A549 (cell line): ENCODE measurements around the gene TEX2. TPM values are rescaled to one million over a fixed set of nuclear protein-coding genes. Genes with fewer than 3 reads are reported as not detected.

ENCODE experiments used
- ATAC-seq, 2 experiments: fragments of 200-7000 bp in 1 of 2; fragments of >200 bp in 1 of 2; cut with Nextera tagmentation in 1 of 2; cut with Tn5 transposase in 1 of 2; 3 replicates each; pipeline versions ENCODE4 v1.8.0 to v1.9.1; 2018 to 2020; ENCODE audit warnings: mild to moderate bottlenecking in 1 of 2, moderate library complexity in 1 of 2
- CTCF ChIA-PET: fragments of 300-600 bp; sonication (Branson Sonifier 250); formaldehyde crosslinking; extraction: SDS; loops from one replicate; lab custom pipeline; 2021; ENCODE audit warnings: antibody characterized with exemption, inconsistent platforms; lab: Yijun Ruan, JAX
- POLR2A ChIA-PET: fragments of 350-600 bp; formaldehyde crosslinking; extraction: SDS; loops from one replicate; lab custom pipeline; 2021; ENCODE audit warnings: antibody characterized with exemption, inconsistent platforms; lab: Yijun Ruan, JAX
- DNase-seq, 2 experiments: peaks; one replicate each; pipeline versions ENCODE4 v3.0.0 to v3.0.0-alpha.2; 2011 to 2016; ENCODE audit warnings: low read depth in 1 of 2, low spot score in 1 of 2
- FAIRE-seq: peaks from 2 replicates; lab custom pipeline; 2011; peaks lifted over from hg19 to GRCh38; lab: Jason Lieb, UNC
- H3K27ac ChIP-seq, 2 experiments: fragments of >200 bp; sonication (Bioruptor Twin); formaldehyde crosslinking; 3 replicates each; pipeline ENCODE4 v1.5.1; 2016 to 2017
- H3K4me1 ChIP-seq: fragments of >200 bp; sonication (Bioruptor Twin); formaldehyde crosslinking; 3 replicates; pipeline ENCODE4 v1.6.1; 2016
- H3K4me2 ChIP-seq: fragments of >200 bp; sonication (Bioruptor Twin); formaldehyde crosslinking; 3 replicates; pipeline ENCODE4 v1.6.1; 2016
- H3K4me3 ChIP-seq: fragments of >200 bp; sonication (Bioruptor Twin); formaldehyde crosslinking; 3 replicates; pipeline ENCODE4 v1.5.1; 2016
- H3K9me3 ChIP-seq: fragments of >200 bp; sonication (Bioruptor Twin); formaldehyde crosslinking; 3 replicates; pipeline ENCODE4 v1.6.1; 2016
- BHLHE40 ChIP-seq: IDR thresholded peaks from 2 replicates; pipeline ENCODE4 v1.6.1; 2012; ENCODE audit warnings: low read depth, low read length, inconsistent platforms
- EHF ChIP-seq: fragments of 250-450 bp; sonication (Bioruptor Pico); IDR thresholded peaks from 2 replicates; pipeline ENCODE4 v1.5.0; 2020; ENCODE audit warnings: mild to moderate bottlenecking
- EP300 ChIP-seq, 2 experiments: fragments of >200 bp; sonication (Bioruptor Twin); formaldehyde crosslinking; IDR thresholded peaks; 2 replicates in 1 of 2; 3 replicates in 1 of 2; pipeline ENCODE4 v1.6.1; 2016 to 2017
- HEYL ChIP-seq: fragments of 250-450 bp; sonication (Bioruptor Pico); IDR thresholded peaks from 2 replicates; pipeline ENCODE4 v1.8.0; 2021; ENCODE audit warnings: mild to moderate bottlenecking, moderate library complexity
- HOXB13 ChIP-seq: fragments of 250-450 bp; sonication (Bioruptor Pico); IDR thresholded peaks from 2 replicates; pipeline ENCODE4 v1.5.0; 2020; ENCODE audit warnings: low read depth, mild to moderate bottlenecking, moderate library complexity
- PHF8 ChIP-seq: fragments of 200-600 bp; sonication (generic); IDR thresholded peaks from 2 replicates; pipeline ENCODE4 v1.6.1; 2016; ENCODE audit warnings: low read depth, mild to moderate bottlenecking, antibody characterized with exemption, moderate library complexity, borderline replicate concordance
- POLR2AphosphoS2 ChIP-seq: conservative IDR thresholded peaks from 2 replicates; pipeline ENCODE4 v1.6.1; 2012; ENCODE audit warnings: low read length, improper control_type of control experiment, inconsistent platforms
- RAD21 ChIP-seq, 2 experiments: fragments of >200 bp in 1 of 2; sonication (Bioruptor Twin) in 1 of 2; formaldehyde crosslinking in 1 of 2; IDR thresholded peaks in 1 of 2; conservative IDR thresholded peaks in 1 of 2; 2 replicates in 1 of 2; 3 replicates in 1 of 2; pipeline ENCODE4 v1.6.1; 2012 to 2018; ENCODE audit warnings: inconsistent platforms in 1 of 2
- SMC3 ChIP-seq: fragments of >200 bp; sonication (Bioruptor Twin); formaldehyde crosslinking; IDR thresholded peaks from 3 replicates; pipeline ENCODE4 v1.6.1; 2018; ENCODE audit warnings: inconsistent platforms
- TFCP2L1 ChIP-seq: fragments of 250-450 bp; sonication (Bioruptor Pico); IDR thresholded peaks from 2 replicates; pipeline ENCODE4 v1.5.0; 2021; ENCODE audit warnings: mild to moderate bottlenecking
- ZSCAN20 ChIP-seq: fragments of 250-450 bp; sonication (Bioruptor Pico); IDR thresholded peaks from 2 replicates; pipeline ENCODE4 v1.8.0; 2022; ENCODE audit warnings: mild to moderate bottlenecking, moderate library complexity
- WGBS: methylation state at CpG from one replicate; pipeline ENCODE4 v1.1.6; 2017; ENCODE audit errors: missing lambda C conversion rate; 5-methylcytosine and 5-hydroxymethylcytosine counted together
- polyA plus RNA-seq, 4 experiments: library from polyadenylated mRNA; depleted of rRNA in 3 of 4; stranded (reverse); fragments of >200 nt; fragmentation: RNase III in 1 of 4; extraction: RNeasy Plus Mini Kit Qiagen cat#74134 plus additional on column Dnase treatment in 1 of 4; gene quantifications; 2 replicates in 3 of 4; 3 replicates in 1 of 4; pipeline ENCODE4 v1.2.3, GENCODE V29; 2011 to 2017
- TF ChIP-seq, protein P1 (sequence below): fragments of >200 bp; sonication (Bioruptor Twin); formaldehyde crosslinking; IDR thresholded peaks from 3 replicates; pipeline ENCODE4 v1.5.1; 2016
- TF ChIP-seq, protein P2 (sequence below): fragments of 250-450 bp; sonication (Bioruptor Pico); IDR thresholded peaks from 2 replicates; pipeline ENCODE4 v1.5.0; 2021; ENCODE audit warnings: mild to moderate bottlenecking, moderate library complexity, borderline replicate concordance
- TF ChIP-seq, protein P3 (sequence below): fragments of 200-600 bp; sonication (generic); IDR thresholded peaks from 2 replicates; pipeline ENCODE4 v1.6.1; 2016; ENCODE audit warnings: antibody characterized with exemption, mild to moderate bottlenecking, moderate library complexity

TEX2 gene
- polyA plus RNA-seq, 2 of the 4 experiments (the other 2 are of a cell fraction): 9.3 to 16.2 TPM

DNA sequence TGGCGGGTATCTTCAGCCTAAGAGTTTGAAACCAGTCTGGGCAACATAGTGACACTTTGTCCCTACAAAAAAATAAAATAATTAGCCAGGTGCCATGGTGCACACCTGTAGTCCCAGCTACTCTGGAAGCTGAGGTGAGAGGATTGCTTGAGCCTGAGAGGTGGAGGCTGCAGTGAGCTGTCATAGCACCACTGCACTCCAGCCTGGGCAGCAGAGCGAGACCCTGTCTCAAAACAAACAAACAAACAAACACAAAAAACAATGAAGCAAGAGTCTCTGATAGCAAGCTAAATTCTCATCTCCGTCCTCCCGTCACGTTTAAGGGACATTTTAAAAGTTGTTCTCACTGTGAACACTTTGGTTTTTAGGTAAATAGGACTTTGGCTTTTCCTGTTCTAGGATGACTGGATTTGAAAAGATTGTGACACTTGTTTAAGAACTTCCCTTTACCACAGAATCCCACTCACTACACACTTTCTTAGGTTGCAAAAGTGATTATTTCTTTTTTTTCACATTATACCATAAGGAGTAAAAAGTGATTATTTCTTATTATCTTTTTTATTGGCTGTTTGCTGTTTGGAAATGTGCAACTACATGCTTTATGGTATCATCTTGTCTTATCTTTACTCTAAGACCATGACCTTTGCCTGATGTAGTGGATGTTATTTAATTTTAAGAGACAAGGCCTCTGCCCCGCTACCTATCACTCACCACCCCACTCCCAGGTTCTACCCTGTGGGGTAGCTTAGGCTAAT is 128.7 kb downstream of the TEX2 start:
- DNase-seq (no peak), FAIRE-seq (no peak)
- Histone ChIP-seq H3K9me3 (no peaks in the 10 kb centered on the region), H3K4me1 (peaks cover 6% of the 10 kb centered on the region), H3K4me2 (no peak overlapping the region), H3K27ac (no peak overlapping the region), H3K4me3 (no peak overlapping the region)
- 57% methylated on average over 6 of the region's 6 CpGs for WGBS
- TF ChIP-seq EHF (CRISPR knock-in tag) (no peak), ZSCAN20 (CRISPR knock-in tag) (no peak), PHF8 (no peak), POLR2AphosphoS2 (no peak), EP300 (IDR thresholded peaks at IDR 0.05) (no peak), HEYL (CRISPR knock-in tag) (no peak), HOXB13 (no peak)
- TF ChIP-seq, all 56 proteins: peak for 0
- ATAC-seq: no peak
- POLR2A ChIA-PET: interaction anchor here (1.0 to 1.8 kb wide), 5 partner anchors 11 to 215 kb away, joined by 3 to 40 read pairs (median 7); partner anchors contain the start of gene GH1
- CTCF ChIA-PET: interaction anchor here (0.6 to 29.0 kb wide), 70 partner anchors 10 to 275 kb away, joined by 3 to 863 read pairs (median 6); partner anchors contain the start of genes CSHL1, GH1, ICAM2 and PRR29

DNA sequence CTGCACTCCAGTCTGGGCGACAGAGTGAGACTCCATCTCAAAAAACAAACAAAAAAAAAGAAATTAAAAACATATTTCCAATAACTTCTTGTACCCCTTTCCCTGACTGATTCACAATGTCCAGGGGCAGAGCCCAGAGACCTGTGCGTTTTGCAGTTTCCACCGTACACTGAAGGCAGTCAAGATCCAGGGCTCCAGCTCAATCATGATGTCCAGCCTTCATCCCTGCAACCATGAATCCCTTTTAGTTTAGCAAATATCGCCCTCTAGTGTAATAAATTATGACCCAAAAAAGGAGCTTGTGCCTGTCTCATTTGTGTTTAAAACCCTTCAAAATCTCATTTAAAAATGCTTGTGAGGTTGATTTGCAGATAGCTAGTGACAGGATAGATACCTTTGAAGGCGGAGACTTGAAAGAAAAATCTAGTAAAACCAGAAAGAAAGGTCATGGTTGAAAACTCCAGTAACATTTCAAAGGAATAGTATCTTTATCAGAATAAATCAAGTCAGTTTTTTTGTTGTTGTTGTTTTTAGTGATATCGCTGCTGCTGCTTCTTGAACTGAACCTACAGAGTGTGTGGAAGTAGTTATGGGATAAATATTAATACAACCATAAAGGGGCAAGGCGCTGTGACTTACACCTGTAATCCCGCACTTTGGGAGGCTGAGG is 129.4 kb downstream of the TEX2 start:
- no peak overlapping the region for H3K27ac ChIP-seq
- peaks cover 6% of the 10 kb centered on the region for H3K4me1 ChIP-seq
- H3K4me2 ChIP-seq: no peak overlapping the region
- peak; percentile 79 to 82 for DNase-seq
- H3K4me3 ChIP-seq: no peak overlapping the region
- TF ChIP-seq RAD21 (conservative IDR thresholded peaks at IDR 0.05 in 1 of 2, IDR thresholded peaks at IDR 0.05 in 1 of 2) (peak; percentile 98), TFCP2L1 (CRISPR knock-in tag) (no peak), BHLHE40 (no peak), EP300 (IDR thresholded peaks at IDR 0.05) (no peak), SMC3 (peak; percentile 95)
- TF ChIP-seq, protein P1, sequence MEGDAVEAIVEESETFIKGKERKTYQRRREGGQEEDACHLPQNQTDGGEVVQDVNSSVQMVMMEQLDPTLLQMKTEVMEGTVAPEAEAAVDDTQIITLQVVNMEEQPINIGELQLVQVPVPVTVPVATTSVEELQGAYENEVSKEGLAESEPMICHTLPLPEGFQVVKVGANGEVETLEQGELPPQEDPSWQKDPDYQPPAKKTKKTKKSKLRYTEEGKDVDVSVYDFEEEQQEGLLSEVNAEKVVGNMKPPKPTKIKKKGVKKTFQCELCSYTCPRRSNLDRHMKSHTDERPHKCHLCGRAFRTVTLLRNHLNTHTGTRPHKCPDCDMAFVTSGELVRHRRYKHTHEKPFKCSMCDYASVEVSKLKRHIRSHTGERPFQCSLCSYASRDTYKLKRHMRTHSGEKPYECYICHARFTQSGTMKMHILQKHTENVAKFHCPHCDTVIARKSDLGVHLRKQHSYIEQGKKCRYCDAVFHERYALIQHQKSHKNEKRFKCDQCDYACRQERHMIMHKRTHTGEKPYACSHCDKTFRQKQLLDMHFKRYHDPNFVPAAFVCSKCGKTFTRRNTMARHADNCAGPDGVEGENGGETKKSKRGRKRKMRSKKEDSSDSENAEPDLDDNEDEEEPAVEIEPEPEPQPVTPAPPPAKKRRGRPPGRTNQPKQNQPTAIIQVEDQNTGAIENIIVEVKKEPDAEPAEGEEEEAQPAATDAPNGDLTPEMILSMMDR: peak; percentile 96
- TF ChIP-seq, protein P2, sequence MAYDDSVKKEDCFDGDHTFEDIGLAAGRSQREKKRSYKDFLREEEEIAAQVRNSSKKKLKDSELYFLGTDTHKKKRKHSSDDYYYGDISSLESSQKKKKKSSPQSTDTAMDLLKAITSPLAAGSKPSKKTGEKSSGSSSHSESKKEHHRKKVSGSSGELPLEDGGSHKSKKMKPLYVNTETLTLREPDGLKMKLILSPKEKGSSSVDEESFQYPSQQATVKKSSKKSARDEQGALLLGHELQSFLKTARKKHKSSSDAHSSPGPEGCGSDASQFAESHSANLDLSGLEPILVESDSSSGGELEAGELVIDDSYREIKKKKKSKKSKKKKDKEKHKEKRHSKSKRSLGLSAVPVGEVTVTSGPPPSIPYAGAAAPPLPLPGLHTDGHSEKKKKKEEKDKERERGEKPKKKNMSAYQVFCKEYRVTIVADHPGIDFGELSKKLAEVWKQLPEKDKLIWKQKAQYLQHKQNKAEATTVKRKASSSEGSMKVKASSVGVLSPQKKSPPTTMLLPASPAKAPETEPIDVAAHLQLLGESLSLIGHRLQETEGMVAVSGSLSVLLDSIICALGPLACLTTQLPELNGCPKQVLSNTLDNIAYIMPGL: no peak
- TF ChIP-seq, protein P3, sequence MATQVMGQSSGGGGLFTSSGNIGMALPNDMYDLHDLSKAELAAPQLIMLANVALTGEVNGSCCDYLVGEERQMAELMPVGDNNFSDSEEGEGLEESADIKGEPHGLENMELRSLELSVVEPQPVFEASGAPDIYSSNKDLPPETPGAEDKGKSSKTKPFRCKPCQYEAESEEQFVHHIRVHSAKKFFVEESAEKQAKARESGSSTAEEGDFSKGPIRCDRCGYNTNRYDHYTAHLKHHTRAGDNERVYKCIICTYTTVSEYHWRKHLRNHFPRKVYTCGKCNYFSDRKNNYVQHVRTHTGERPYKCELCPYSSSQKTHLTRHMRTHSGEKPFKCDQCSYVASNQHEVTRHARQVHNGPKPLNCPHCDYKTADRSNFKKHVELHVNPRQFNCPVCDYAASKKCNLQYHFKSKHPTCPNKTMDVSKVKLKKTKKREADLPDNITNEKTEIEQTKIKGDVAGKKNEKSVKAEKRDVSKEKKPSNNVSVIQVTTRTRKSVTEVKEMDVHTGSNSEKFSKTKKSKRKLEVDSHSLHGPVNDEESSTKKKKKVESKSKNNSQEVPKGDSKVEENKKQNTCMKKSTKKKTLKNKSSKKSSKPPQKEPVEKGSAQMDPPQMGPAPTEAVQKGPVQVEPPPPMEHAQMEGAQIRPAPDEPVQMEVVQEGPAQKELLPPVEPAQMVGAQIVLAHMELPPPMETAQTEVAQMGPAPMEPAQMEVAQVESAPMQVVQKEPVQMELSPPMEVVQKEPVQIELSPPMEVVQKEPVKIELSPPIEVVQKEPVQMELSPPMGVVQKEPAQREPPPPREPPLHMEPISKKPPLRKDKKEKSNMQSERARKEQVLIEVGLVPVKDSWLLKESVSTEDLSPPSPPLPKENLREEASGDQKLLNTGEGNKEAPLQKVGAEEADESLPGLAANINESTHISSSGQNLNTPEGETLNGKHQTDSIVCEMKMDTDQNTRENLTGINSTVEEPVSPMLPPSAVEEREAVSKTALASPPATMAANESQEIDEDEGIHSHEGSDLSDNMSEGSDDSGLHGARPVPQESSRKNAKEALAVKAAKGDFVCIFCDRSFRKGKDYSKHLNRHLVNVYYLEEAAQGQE: no peak
- WGBS: 27% methylated on average over 8 of the region's 8 CpGs
- ChIA-PET CTCF (interaction anchor here (0.6 to 29.0 kb wide), 78 partner anchors 9 to 274 kb away, joined by 3 to 863 read pairs (median 5); partner anchors contain the start of genes CSHL1, GH1, ICAM2 and PRR29), POLR2A (interaction anchor here (1.0 to 1.8 kb wide), 6 partner anchors 12 to 215 kb away, joined by 3 to 40 read pairs (median 6); partner anchors contain the start of gene GH1)
- no peaks in the 10 kb centered on the region for H3K9me3 ChIP-seq
- peak; percentile 31 to 37 for ATAC-seq
- peak; percentile 87 for FAIRE-seq
